Lung (tissue), 16 donors: ENCODE measurements around the gene POLE. TPM values are rescaled to one million over a fixed set of nuclear protein-coding genes. Genes with fewer than 3 reads are reported as not detected.

Experiments used
- ATAC-seq: fragments of 200-7000 bp; cut with Tn5 transposase; one replicate; pipeline ENCODE4 v1.9.1; 2020; ENCODE audit warnings: moderate number of reproducible peaks; ENCODE audit not compliant: insufficient read depth, low FRiP score
- DNase-seq, 3 donors: peaks; one replicate each; pipeline ENCODE4 v3.0.0-alpha.2; 2013 to 2017
- H3K27ac ChIP-seq, 2 donors: one replicate each; pipeline ENCODE4 v1.5.1; 2013; ENCODE audit warnings: mild to moderate bottlenecking in 2 of 2, moderate library complexity in 2 of 2, control low read depth in 1 of 2, inconsistent platforms in 1 of 2, low read depth in 1 of 2, low read length in 1 of 2
- H3K27me3 ChIP-seq, 3 donors: one replicate each; pipeline ENCODE4 v1.5.1; 2013; ENCODE audit warnings: low read length in 2 of 3; ENCODE audit not compliant: control insufficient read depth in 3 of 3, insufficient read depth in 3 of 3
- H3K36me3 ChIP-seq, 4 donors: one replicate each; pipeline ENCODE4 v1.5.1; 2013; ENCODE audit warnings: low read length in 4 of 4, mild to moderate bottlenecking in 1 of 4, moderate library complexity in 1 of 4; ENCODE audit not compliant: control insufficient read depth in 4 of 4, insufficient read depth in 4 of 4
- H3K4me1 ChIP-seq, 5 donors: one replicate each; pipeline ENCODE4 v1.5.1; 2013; ENCODE audit warnings: low read length in 5 of 5, mild to moderate bottlenecking in 2 of 5, moderate library complexity in 1 of 5; ENCODE audit not compliant: control insufficient read depth in 5 of 5, insufficient read depth in 5 of 5
- H3K4me3 ChIP-seq: one replicate; pipeline ENCODE4 v1.5.1; 2013; ENCODE audit warnings: mild to moderate bottlenecking, control low read depth, moderate library complexity
- H3K9ac ChIP-seq, 2 donors: one replicate each; pipeline ENCODE4 v1.5.1; 2013; ENCODE audit warnings: low read length in 2 of 2, control low read depth in 1 of 2; ENCODE audit not compliant: insufficient read depth in 1 of 2
- H3K9me3 ChIP-seq, 4 donors: one replicate each; pipeline ENCODE4 v1.5.1; 2013; ENCODE audit warnings: low read length in 3 of 4, mild to moderate bottlenecking in 1 of 4, moderate library complexity in 1 of 4; ENCODE audit not compliant: control insufficient read depth in 4 of 4, insufficient read depth in 3 of 4
- CTCF ChIP-seq: IDR thresholded peaks from 2 replicates; pipeline ENCODE4 v1.5.1; 2012; ENCODE audit warnings: mild to moderate bottlenecking; ENCODE audit errors: control extremely low read depth, extremely low read depth
- WGBS, 2 donors: extraction: QIAGEN DNeasy Blood & Tissue Kit; methylation state at CpG; one replicate each; pipeline ENCODE4 v1.1.7; 2013; 5-methylcytosine and 5-hydroxymethylcytosine counted together
- long read RNA-seq, 5 donors: transcript quantifications; one replicate each; lab custom pipeline, GENCODE V29; 2026
- polyA plus RNA-seq, 2 donors: library from polyadenylated mRNA; stranded (reverse); fragments of 200-250 nt; gene quantifications; one replicate each; pipeline ENCODE4 v1.2.1, GENCODE V29; 2013
- total RNA-seq, 2 donors: library from RNA; depleted of rRNA in 1 of 2; stranded (reverse); fragments of >200 nt in 1 of 2; gene quantifications; one replicate each; pipeline ENCODE4 v1.2.1, GENCODE V29; 2014 to 2021
- donor health status: control.
- donor health status: control.
- donor health status: Bipolar disorder and iron deficiency.
- donor health status: healthy.
- donor health status: DM: yes; HTN: yes; CAD: no.

Gene POLE
- 10 to 100 TPM; 28.7 to 49.9 TPM for total RNA-seq
- 10 to 100 TPM in 1 of 2 donors, 1 to 10 TPM in 1; 9.3 to 22.0 TPM for polyA plus RNA-seq
- long read RNA-seq, donor 1, full-length matches to known transcripts, result 3 of 3 reads
- long read RNA-seq, donor 1, partial matches to known transcripts, result 0 of 3 reads
- long read RNA-seq, donor 1, other reads (novel, unspliced or antisense), result 0 of 3 reads
- long read RNA-seq, donor 2, partial matches to known transcripts, result 0 of 1 reads
- long read RNA-seq, donor 2, other reads (novel, unspliced or antisense), result 0 of 1 reads
- long read RNA-seq, donor 3, partial matches to known transcripts, result 0 of 4 reads
- long read RNA-seq, donor 3, other reads (novel, unspliced or antisense), result 0 of 4 reads
- long read RNA-seq, donor 4, partial matches to known transcripts, result 0 of 2 reads
- long read RNA-seq, donor 4, other reads (novel, unspliced or antisense), result 0 of 2 reads
- long read RNA-seq, donor 5, partial matches to known transcripts, result 0 of 2 reads
- long read RNA-seq, donor 5, other reads (novel, unspliced or antisense), result 0 of 2 reads

- H3K27ac ChIP-seq, result peak within 1 kb of the TSS; percentile 77 to 95
- peaks cover 1 to 9% (median 3%) of the 10 kb centered on the region in 4 donors for H3K36me3 ChIP-seq
- peaks cover 0 to 9% (median 3%) of the 10 kb centered on the region in 5 donors for H3K4me1 ChIP-seq
- peak within 1 kb of the TSS; percentile 90 for H3K4me3 ChIP-seq
- WGBS, 2 donors, result 0% methylated on average over 92 to 134 of the region's 134 CpGs
- peak; percentile 96 to 98 (median 97) for DNase-seq
- no peak for TF ChIP-seq CTCF
- no peaks in the 10 kb centered on the region for H3K9me3 ChIP-seq
- no peak within 1 kb of the TSS for H3K9ac ChIP-seq
- peak; percentile 98 for ATAC-seq
- H3K27me3 ChIP-seq, result no peaks in the 10 kb centered on the region
Measured at GRCh38 chr12:132687211-132688164, at the start of gene POLE, which contains the start of gene PXMP2. POLE (minus strand) TSS chr12:132687342; CDS start chr12:132687315, 27 bp downstream. PXMP2 (plus strand) TSS chr12:132687587; CDS start chr12:132687671, 84 bp downstream.

- Histone ChIP-seq H3K4me1 (no peaks in the 10 kb centered on the region), H3K9me3 (no peaks in the 10 kb centered on the region), H3K36me3 (peaks cover 21 to 65% (median 52%) of the 10 kb centered on the region in 4 donors), H3K27ac (no peak overlapping the region), H3K4me3 (no peak overlapping the region), H3K9ac (no peak overlapping the region), H3K27me3 (no peaks in the 10 kb centered on the region)
- ATAC-seq (no peak), DNase-seq (no peak)
- 96 to 98% methylated on average over 15 of the region's 15 CpGs for WGBS, 2 donors
- TF ChIP-seq CTCF, result no peak
Measured at GRCh38 chr12:132736913-132737312, 49.8 kb upstream of the POLE start.

- Histone ChIP-seq H3K9ac (no peak overlapping the region), H3K4me3 (no peak overlapping the region), H3K27me3 (no peaks in the 10 kb centered on the region), H3K9me3 (no peaks in the 10 kb centered on the region), H3K27ac (no peak overlapping the region), H3K4me1 (no peaks in the 10 kb centered on the region), H3K36me3 (peaks cover 18 to 69% (median 54%) of the 10 kb centered on the region in 4 donors)
- no peak for TF ChIP-seq CTCF
- no peak for DNase-seq
- no peak for ATAC-seq
- WGBS, 2 donors, result 94 to 96% methylated on average over 12 of the region's 12 CpGs
Measured at GRCh38 chr12:132736378-132736777, 49.2 kb upstream of the POLE start.
